Measurements from ENCODE around the gene MPZL3.

The MPZL3 gene

GRCh38 chr11:118290923-118291322 lies 38.8 kb upstream of the MPZL3 start:
- peak; percentile 43 for DNase-seq (ENCODE audit: low spot score)
- in situ Hi-C loops (cut with MboI; ENCODE audit: low pct_unique_long_range_greater_than_20kb, low sequenced_read_pairs, unreplicated experiment): loop anchor here (5.0 kb wide), 1 partner anchor 94 kb away; no protein-coding TSS in a partner anchor
- TF ChIP-seq, protein P1, sequence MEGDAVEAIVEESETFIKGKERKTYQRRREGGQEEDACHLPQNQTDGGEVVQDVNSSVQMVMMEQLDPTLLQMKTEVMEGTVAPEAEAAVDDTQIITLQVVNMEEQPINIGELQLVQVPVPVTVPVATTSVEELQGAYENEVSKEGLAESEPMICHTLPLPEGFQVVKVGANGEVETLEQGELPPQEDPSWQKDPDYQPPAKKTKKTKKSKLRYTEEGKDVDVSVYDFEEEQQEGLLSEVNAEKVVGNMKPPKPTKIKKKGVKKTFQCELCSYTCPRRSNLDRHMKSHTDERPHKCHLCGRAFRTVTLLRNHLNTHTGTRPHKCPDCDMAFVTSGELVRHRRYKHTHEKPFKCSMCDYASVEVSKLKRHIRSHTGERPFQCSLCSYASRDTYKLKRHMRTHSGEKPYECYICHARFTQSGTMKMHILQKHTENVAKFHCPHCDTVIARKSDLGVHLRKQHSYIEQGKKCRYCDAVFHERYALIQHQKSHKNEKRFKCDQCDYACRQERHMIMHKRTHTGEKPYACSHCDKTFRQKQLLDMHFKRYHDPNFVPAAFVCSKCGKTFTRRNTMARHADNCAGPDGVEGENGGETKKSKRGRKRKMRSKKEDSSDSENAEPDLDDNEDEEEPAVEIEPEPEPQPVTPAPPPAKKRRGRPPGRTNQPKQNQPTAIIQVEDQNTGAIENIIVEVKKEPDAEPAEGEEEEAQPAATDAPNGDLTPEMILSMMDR (IDR thresholded peaks at IDR 0.05; ENCODE audit: extremely low read depth, insufficient read depth, missing control alignments): peak; percentile 59

- in situ Hi-C loops (cut with MboI; ENCODE audit: low pct_unique_long_range_greater_than_20kb, low sequenced_read_pairs, unreplicated experiment): no loop called here
- DNase-seq (ENCODE audit: low spot score): no peak
- TF ChIP-seq, protein P1 (IDR thresholded peaks at IDR 0.05; ENCODE audit: extremely low read depth, insufficient read depth, missing control alignments): no peak
These were observed 37.2 kb upstream of the MPZL3 start for GRCh38 chr11:118289401-118289800.

DNA sequence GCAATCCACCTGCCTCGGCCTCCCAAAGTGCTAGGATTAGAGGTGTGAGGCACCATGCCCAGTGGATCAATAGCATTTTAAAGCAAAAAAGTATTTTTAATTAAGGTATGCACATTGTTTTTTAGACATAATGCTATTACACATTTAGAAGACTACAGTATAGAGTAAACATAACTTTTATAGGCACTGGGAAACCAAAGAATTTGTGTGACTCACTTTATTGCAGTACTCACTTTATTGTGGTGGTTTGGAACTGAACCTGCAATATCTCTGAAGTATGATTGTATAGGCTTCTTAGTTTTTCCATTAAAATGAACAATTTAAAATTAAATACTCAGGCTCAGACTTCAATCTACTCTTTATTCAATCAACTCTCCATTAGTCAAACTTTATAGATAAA lies 34.8 kb upstream of the MPZL3 start:
- DNase-seq (ENCODE audit: low spot score): no peak
- TF ChIP-seq, protein P1 (IDR thresholded peaks at IDR 0.05; ENCODE audit: extremely low read depth, insufficient read depth, missing control alignments): no peak
- in situ Hi-C loops (cut with MboI; ENCODE audit: low pct_unique_long_range_greater_than_20kb, low sequenced_read_pairs, unreplicated experiment): no loop called here

- DNase-seq (ENCODE audit: low spot score): no peak
- in situ Hi-C loops (cut with MboI; ENCODE audit: low pct_unique_long_range_greater_than_20kb, low sequenced_read_pairs, unreplicated experiment): no loop called here
- TF ChIP-seq, protein P1 (IDR thresholded peaks at IDR 0.05; ENCODE audit: extremely low read depth, insufficient read depth, missing control alignments): no peak
These were observed 34.4 kb upstream of the MPZL3 start for GRCh38 chr11:118286545-118286944.

- TF ChIP-seq, protein P1 (IDR thresholded peaks at IDR 0.05; ENCODE audit: extremely low read depth, insufficient read depth, missing control alignments): no peak
- in situ Hi-C loops (cut with MboI; ENCODE audit: low pct_unique_long_range_greater_than_20kb, low sequenced_read_pairs, unreplicated experiment): no loop called here
- DNase-seq (ENCODE audit: low spot score): no peak
These were observed 31.7 kb upstream of the MPZL3 start for GRCh38 chr11:118283756-118284350.

GRCh38 chr11:118283037-118283636 lies 31.0 kb upstream of the MPZL3 start:
- no peak for DNase-seq (ENCODE audit: low spot score)
- in situ Hi-C loops (cut with MboI; ENCODE audit: low pct_unique_long_range_greater_than_20kb, low sequenced_read_pairs, unreplicated experiment): no loop called here
- TF ChIP-seq, protein P1 (IDR thresholded peaks at IDR 0.05; ENCODE audit: extremely low read depth, insufficient read depth, missing control alignments): no peak

Measured in GM13977 (cell line).